ENCODE measurements around the gene WNK2.
"Not testable (repeated sequence)": the region's sequence is repeated elsewhere in the genome, so short reads cannot be mapped to it uniquely, and the experiment has no call there.

The WNK2 gene

GRCh38 chr9:93183663-93184431 lies at the start of gene WNK2:
TSS of gene WNK2 (plus strand) at chr9:93184139. CDS start at chr9:93184930, 791 bp downstream.
- DNase-seq, result peak; percentile 74

- no peak for DNase-seq
Observed at GRCh38 chr9:93134740-93135444, 49.0 kb upstream of the WNK2 start.

GRCh38 chr9:93136011-93136440 lies 47.9 kb upstream of the WNK2 start:
- DNase-seq, result peak; percentile 63

GRCh38 chr9:93137362-93137761 lies 46.6 kb upstream of the WNK2 start:
- DNase-seq, result no peak

GRCh38 chr9:93138171-93138764 lies 45.7 kb upstream of the WNK2 start:
- DNase-seq, result no peak

- DNase-seq, result no peak
Observed at GRCh38 chr9:93139365-93140182, 44.4 kb upstream of the WNK2 start.

GRCh38 chr9:93141771-93142483 lies 42.0 kb upstream of the WNK2 start:
- DNase-seq, result no peak

- DNase-seq, result no peak
Observed at GRCh38 chr9:93143830-93144530, 40.0 kb upstream of the WNK2 start.

GRCh38 chr9:93146696-93147095 lies 37.2 kb upstream of the WNK2 start:
- not testable (repeated sequence) for DNase-seq

GRCh38 chr9:93147632-93148031 lies 36.3 kb upstream of the WNK2 start:
- DNase-seq, result no peak

GRCh38 chr9:93148721-93149120 lies 35.2 kb upstream of the WNK2 start:
- DNase-seq, result no peak

GRCh38 chr9:93149361-93149760 lies 34.6 kb upstream of the WNK2 start:
- DNase-seq, result no peak

GRCh38 chr9:93151097-93151784 lies 32.7 kb upstream of the WNK2 start:
- no peak for DNase-seq

- DNase-seq, result peak; percentile 62
Observed at GRCh38 chr9:93154293-93154903, 29.5 kb upstream of the WNK2 start.

GRCh38 chr9:93155716-93156474 lies 28.0 kb upstream of the WNK2 start:
- DNase-seq, result no peak

GRCh38 chr9:93156475-93157008 lies 27.4 kb upstream of the WNK2 start:
- no peak for DNase-seq

- peak; percentile 86 for DNase-seq
Observed at GRCh38 chr9:93159601-93160471, 24.1 kb upstream of the WNK2 start.

GRCh38 chr9:93161786-93162562 lies 22.0 kb upstream of the WNK2 start:
- DNase-seq, result no peak

Measured in DMS53 (cell line).